ENCODE data around the gene FILIP1L.

Gene FILIP1L

GRCh38 chr3:99915906-99916432 is 198.3 kb downstream of the FILIP1L start:
- DNase-seq = no peak

- DNase-seq = no peak
Observed at GRCh38 chr3:99911433-99911832, 202.9 kb downstream of the FILIP1L start.

- no peak for DNase-seq
Observed at GRCh38 chr3:99910752-99911290, 203.5 kb downstream of the FILIP1L start.

GRCh38 chr3:99909714-99910495 is 204.4 kb downstream of the FILIP1L start:
- DNase-seq = no peak

- DNase-seq = no peak
Observed at GRCh38 chr3:99907959-99908544, 206.2 kb downstream of the FILIP1L start.

GRCh38 chr3:99903869-99904268 is 210.4 kb downstream of the FILIP1L start:
- no peak for DNase-seq

- DNase-seq = no peak
Observed at GRCh38 chr3:99902091-99902490, 212.2 kb downstream of the FILIP1L start.

- no peak for DNase-seq
Observed at GRCh38 chr3:99901200-99901926, 212.9 kb downstream of the FILIP1L start.

- no peak for DNase-seq
Observed at GRCh38 chr3:99900248-99900647, 214.1 kb downstream of the FILIP1L start.

- DNase-seq = no peak
Observed at GRCh38 chr3:99899603-99900002, 214.7 kb downstream of the FILIP1L start.

- DNase-seq = no peak
Observed at GRCh38 chr3:99896482-99896881, 217.8 kb downstream of the FILIP1L start.

- no peak for DNase-seq
Observed at GRCh38 chr3:99895703-99896441, 218.4 kb downstream of the FILIP1L start.

GRCh38 chr3:99895131-99895696 is 219.1 kb downstream of the FILIP1L start:
- no peak for DNase-seq

GRCh38 chr3:99892332-99892731 is 222.0 kb downstream of the FILIP1L start:
- no peak for DNase-seq

GRCh38 chr3:99891610-99892285 is 222.6 kb downstream of the FILIP1L start:
- no peak for DNase-seq

- no peak for DNase-seq
Observed at GRCh38 chr3:99885851-99886250, 228.4 kb downstream of the FILIP1L start.

- DNase-seq = no peak
Observed at GRCh38 chr3:99885085-99885484, 229.2 kb downstream of the FILIP1L start.

GRCh38 chr3:99884484-99884883 is 229.8 kb downstream of the FILIP1L start:
- DNase-seq = no peak

- DNase-seq = no peak
Observed at GRCh38 chr3:99883693-99884092, 230.6 kb downstream of the FILIP1L start.

GRCh38 chr3:99883138-99883461 is 231.2 kb downstream of the FILIP1L start:
- DNase-seq = no peak

GRCh38 chr3:99882436-99883137 is 231.7 kb downstream of the FILIP1L start:
- no peak for DNase-seq

Measured in activated CD4-positive, CD25-positive, alpha-beta regulatory T cell (primary cell).